ENCODE data around the gene DLX4.

DNA sequence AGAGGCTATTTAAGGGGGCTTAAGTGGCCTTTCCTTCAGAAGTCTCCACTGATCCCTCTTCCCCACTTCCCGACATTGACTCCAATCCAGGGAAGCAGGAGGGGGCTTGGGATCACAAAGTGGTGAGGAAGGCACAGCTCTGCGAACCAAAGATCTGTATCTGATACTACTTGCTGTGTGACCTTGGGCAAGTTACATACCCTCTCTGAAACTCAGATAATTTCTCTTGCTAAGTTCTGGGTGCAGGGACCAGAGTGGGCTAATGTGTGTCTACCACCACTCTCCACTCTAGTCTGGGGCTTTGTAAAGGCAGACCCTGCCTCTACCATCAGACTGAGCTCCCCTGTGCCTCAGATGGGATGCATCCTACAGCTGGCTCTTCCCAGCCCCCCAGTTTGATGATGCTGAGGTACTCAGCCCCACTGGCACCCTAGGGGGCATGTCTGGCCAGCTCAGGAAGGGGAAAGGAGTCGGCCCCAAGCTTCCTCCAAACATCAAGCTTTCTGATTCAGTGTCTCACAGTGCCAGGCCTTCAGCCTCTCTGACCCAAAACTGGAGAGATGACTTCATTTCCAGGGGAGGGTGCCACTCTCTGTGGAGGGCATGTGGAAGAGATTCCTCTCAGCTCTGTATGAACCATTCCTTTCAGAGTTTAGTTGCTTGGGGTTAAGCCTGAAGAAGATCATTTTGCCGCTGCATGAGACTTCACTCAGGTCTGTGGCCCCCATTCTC is 10.9 kb downstream of the DLX4 start:
- TF ChIP-seq, protein P1, sequence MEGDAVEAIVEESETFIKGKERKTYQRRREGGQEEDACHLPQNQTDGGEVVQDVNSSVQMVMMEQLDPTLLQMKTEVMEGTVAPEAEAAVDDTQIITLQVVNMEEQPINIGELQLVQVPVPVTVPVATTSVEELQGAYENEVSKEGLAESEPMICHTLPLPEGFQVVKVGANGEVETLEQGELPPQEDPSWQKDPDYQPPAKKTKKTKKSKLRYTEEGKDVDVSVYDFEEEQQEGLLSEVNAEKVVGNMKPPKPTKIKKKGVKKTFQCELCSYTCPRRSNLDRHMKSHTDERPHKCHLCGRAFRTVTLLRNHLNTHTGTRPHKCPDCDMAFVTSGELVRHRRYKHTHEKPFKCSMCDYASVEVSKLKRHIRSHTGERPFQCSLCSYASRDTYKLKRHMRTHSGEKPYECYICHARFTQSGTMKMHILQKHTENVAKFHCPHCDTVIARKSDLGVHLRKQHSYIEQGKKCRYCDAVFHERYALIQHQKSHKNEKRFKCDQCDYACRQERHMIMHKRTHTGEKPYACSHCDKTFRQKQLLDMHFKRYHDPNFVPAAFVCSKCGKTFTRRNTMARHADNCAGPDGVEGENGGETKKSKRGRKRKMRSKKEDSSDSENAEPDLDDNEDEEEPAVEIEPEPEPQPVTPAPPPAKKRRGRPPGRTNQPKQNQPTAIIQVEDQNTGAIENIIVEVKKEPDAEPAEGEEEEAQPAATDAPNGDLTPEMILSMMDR (IDR thresholded peaks at IDR 0.05), result no peak
- no peak for TF ChIP-seq ZFX (IDR thresholded peaks at IDR 0.05; ENCODE audit: borderline replicate concordance)
